Panc1 (cell line): ENCODE data around the gene PLEKHA1.

Experiments
- POLR2AphosphoS5 ChIP-seq: IDR thresholded peaks from 2 replicates; pipeline ENCODE4 v1.6.1; 2012; ENCODE audit warnings: mild to moderate bottlenecking, low read depth, low read length, moderate library complexity
- TCF7L2 ChIP-seq: IDR thresholded peaks from 2 replicates; pipeline ENCODE4 v1.6.1; 2011; ENCODE audit warnings: mild to moderate bottlenecking, low read depth, low read length, inconsistent platforms
- TF ChIP-seq, protein P1 (sequence below): fragments of 450-650 bp; IDR thresholded peaks from 2 replicates; pipeline ENCODE4 v1.5.1; 2017; ENCODE audit warnings: mild to moderate bottlenecking

- TF ChIP-seq, protein P1, sequence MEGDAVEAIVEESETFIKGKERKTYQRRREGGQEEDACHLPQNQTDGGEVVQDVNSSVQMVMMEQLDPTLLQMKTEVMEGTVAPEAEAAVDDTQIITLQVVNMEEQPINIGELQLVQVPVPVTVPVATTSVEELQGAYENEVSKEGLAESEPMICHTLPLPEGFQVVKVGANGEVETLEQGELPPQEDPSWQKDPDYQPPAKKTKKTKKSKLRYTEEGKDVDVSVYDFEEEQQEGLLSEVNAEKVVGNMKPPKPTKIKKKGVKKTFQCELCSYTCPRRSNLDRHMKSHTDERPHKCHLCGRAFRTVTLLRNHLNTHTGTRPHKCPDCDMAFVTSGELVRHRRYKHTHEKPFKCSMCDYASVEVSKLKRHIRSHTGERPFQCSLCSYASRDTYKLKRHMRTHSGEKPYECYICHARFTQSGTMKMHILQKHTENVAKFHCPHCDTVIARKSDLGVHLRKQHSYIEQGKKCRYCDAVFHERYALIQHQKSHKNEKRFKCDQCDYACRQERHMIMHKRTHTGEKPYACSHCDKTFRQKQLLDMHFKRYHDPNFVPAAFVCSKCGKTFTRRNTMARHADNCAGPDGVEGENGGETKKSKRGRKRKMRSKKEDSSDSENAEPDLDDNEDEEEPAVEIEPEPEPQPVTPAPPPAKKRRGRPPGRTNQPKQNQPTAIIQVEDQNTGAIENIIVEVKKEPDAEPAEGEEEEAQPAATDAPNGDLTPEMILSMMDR: no peak
- TF ChIP-seq TCF7L2 (no peak), POLR2AphosphoS5 (no peak)
Measured at GRCh38 chr10:122478971-122479370, 104.5 kb downstream of the PLEKHA1 start.
